ENCODE data around the gene DNAH17. TPM values are rescaled to one million over a fixed set of nuclear protein-coding genes. Genes with fewer than 3 reads are reported as not detected.

The DNAH17 gene
- total and polyA plus RNA-seq, 7 experiments from 2014 or later = 0.05 to 1.5 (median 0.38) TPM

DNA sequence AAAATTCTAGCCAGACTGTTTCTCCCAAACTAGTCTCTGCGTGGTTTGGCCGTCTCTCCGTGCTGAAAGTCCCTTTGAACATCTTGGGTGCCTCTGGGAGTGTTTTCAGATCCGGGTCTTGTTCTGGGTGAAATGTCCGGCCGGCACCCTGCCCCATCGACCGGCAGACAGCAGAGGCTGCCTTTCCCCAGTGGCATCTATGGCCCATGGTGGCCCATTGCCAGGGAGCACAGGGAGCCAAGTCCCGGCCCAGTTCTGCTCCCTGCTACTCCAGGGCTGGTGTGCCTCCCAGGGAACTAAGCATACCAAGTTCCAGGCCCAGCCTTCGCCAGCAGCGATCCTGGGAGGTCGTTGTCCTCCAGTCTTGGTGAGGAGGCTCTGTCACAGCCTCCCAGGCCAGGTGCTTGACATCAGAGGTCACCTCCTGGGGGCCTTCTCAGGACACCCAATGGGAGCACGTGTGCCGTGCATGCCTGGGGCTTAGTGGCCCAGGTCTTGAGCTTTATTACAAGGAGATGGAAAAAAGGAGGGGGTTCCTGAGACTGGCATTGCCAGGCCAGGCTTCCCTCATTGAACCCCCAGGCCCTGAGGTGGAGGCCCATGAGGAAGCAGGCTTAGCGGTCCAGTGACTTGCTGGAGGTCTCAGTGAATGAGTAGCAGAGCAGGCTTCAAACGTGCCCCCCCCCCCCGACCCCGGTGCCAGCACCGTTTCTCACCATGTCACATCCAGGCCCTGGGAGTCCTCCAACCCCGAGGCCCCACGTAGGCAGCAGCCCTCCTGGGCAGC lies 144.8 kb downstream of the DNAH17 start:
- peaks cover 0 to 7% (median 0%) of the 10 kb centered on the region in 7 donors for H3K4me1 Mint-ChIP-seq
- no peak overlapping the region for H3K4me3 Mint-ChIP-seq
- no peaks in the 10 kb centered on the region for H3K27me3 Mint-ChIP-seq
- Histone ChIP-seq H3K36me3 (ENCODE audit: control insufficient read depth in 2 of 3, insufficient read depth in 3 of 3, low read length in 3 of 3) (peaks cover 0 to 23% (median 0%) of the 10 kb centered on the region in 3 experiments), H3K27me3 (ENCODE audit: control insufficient read depth in 2 of 2, insufficient read depth in 2 of 2, low read length in 2 of 2) (no peaks in the 10 kb centered on the region), H3K4me1 (ENCODE audit: control insufficient read depth in 2 of 2, insufficient read depth in 2 of 2, low read length in 2 of 2) (no peaks in the 10 kb centered on the region), H3K9me3 (ENCODE audit: control insufficient read depth in 2 of 3, low read length in 3 of 3) (no peaks in the 10 kb centered on the region), H3K4me3 (ENCODE audit: low read length) (no peak overlapping the region), H3K27ac (ENCODE audit: low read depth, low read length) (no peak overlapping the region)
- CTCF ChIA-PET = interaction anchor here (1.1 kb wide), 1 partner anchor 182 kb away, joined by 4 read pairs; no protein-coding TSS in a partner anchor
- intact Hi-C loops (cut with micrococcal nuclease) = no loop called here
- no peaks in the 10 kb centered on the region for H3K9me3 Mint-ChIP-seq
- ATAC-seq = no peak
- DNase-seq = no peak
- peaks cover 0 to 8% (median 4%) of the 10 kb centered on the region in 5 donors for H3K36me3 Mint-ChIP-seq
- POLR2A ChIA-PET = no interaction called here
- peak overlapping the region in 1 of 9 donors; percentile 65 for H3K27ac Mint-ChIP-seq

DNA sequence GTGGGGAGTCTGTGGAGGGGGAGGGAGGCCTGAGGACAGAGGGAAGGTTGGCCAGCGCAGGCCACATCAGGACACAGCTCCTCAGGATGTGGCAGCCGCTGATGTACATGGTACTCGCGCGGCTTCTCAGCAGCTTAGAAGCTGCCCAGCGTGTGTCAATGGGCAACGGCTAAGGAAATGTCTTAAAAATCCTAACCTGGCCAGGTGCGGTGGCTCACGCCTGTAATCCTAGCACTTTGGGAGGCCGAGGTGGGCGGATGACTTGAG lies 145.6 kb downstream of the DNAH17 start:
- intact Hi-C loops (cut with micrococcal nuclease) = no loop called here
- DNase-seq (no peak), ATAC-seq (no peak)
- no peak overlapping the region for H3K27ac ChIP-seq (ENCODE audit: low read depth, low read length)
- CTCF ChIA-PET = interaction anchor here (1.1 kb wide), 1 partner anchor 182 kb away, joined by 4 read pairs; no protein-coding TSS in a partner anchor
- no peaks in the 10 kb centered on the region for H3K9me3 ChIP-seq (ENCODE audit: control insufficient read depth in 2 of 3, low read length in 3 of 3)
- no peak overlapping the region for H3K4me3 ChIP-seq (ENCODE audit: low read length)
- H3K36me3 Mint-ChIP-seq = peaks cover 0 to 16% (median 4%) of the 10 kb centered on the region in 5 donors
- no peaks in the 10 kb centered on the region for H3K27me3 Mint-ChIP-seq
- POLR2A ChIA-PET = no interaction called here
- H3K4me1 Mint-ChIP-seq = peaks cover 0 to 7% (median 0%) of the 10 kb centered on the region in 7 donors
- H3K27ac Mint-ChIP-seq = peak overlapping the region in 2 of 9 donors; percentile 56 to 61
- no peaks in the 10 kb centered on the region for H3K27me3 ChIP-seq (ENCODE audit: control insufficient read depth in 2 of 2, insufficient read depth in 2 of 2, low read length in 2 of 2)
- peaks cover 0 to 31% (median 0%) of the 10 kb centered on the region in 3 experiments for H3K36me3 ChIP-seq (ENCODE audit: control insufficient read depth in 2 of 3, insufficient read depth in 3 of 3, low read length in 3 of 3)
- H3K9me3 Mint-ChIP-seq = no peaks in the 10 kb centered on the region
- no peak overlapping the region for H3K4me3 Mint-ChIP-seq
- H3K4me1 ChIP-seq (ENCODE audit: control insufficient read depth in 2 of 2, insufficient read depth in 2 of 2, low read length in 2 of 2) = no peaks in the 10 kb centered on the region

DNA sequence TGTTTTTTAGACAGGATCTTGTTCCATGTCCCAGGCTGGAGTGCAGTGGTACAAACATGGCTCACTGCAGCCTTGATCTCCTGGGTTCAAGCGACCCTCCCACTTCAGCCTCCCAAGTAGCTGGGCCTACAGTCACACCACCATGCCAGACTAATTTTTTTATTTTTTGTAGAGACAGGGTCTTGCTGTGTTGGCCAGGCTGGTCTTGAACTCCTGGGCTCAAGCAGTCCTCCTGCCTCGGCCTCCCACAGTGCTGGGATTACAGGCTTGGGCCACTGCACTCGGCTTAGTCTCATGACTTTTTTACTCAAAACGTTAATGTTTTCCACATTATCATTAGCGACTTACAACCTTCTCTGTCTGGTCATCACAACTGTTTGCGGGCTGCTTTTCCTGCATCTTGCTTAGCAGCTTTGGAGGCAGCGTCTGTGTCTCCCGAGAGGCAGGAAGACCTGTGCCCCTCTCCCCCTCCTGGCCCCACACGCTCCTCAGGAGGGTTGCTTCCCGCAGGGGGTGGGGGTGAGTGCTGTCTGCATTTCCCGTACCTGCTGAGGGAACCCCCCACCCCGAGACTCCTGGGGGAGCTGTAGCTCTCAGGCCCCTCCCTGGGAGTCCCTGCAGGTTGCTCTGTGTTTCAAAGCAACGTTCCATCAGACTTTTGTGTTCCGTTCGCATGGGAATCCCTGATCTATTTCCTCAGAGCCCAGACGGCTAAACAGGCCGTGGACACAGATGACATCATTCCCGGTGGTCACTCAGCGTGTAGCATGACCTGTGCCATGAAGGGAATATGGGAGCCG lies 146.1 kb downstream of the DNAH17 start:
- H3K36me3 Mint-ChIP-seq = peaks cover 0 to 19% (median 4%) of the 10 kb centered on the region in 5 donors
- H3K4me1 Mint-ChIP-seq = peaks cover 0 to 7% (median 0%) of the 10 kb centered on the region in 7 donors
- Histone ChIP-seq H3K36me3 (ENCODE audit: control insufficient read depth in 2 of 3, insufficient read depth in 3 of 3, low read length in 3 of 3) (peaks cover 0 to 36% (median 0%) of the 10 kb centered on the region in 3 experiments), H3K27me3 (ENCODE audit: control insufficient read depth in 2 of 2, insufficient read depth in 2 of 2, low read length in 2 of 2) (no peaks in the 10 kb centered on the region), H3K4me1 (ENCODE audit: control insufficient read depth in 2 of 2, insufficient read depth in 2 of 2, low read length in 2 of 2) (no peaks in the 10 kb centered on the region), H3K4me3 (ENCODE audit: low read length) (no peak overlapping the region), H3K9me3 (ENCODE audit: control insufficient read depth in 2 of 3, low read length in 3 of 3) (no peaks in the 10 kb centered on the region), H3K27ac (ENCODE audit: low read depth, low read length) (no peak overlapping the region)
- ATAC-seq (no peak), DNase-seq (no peak)
- peak overlapping the region in 3 of 9 donors; percentile 38 to 61 (median 56) for H3K27ac Mint-ChIP-seq
- H3K9me3 Mint-ChIP-seq = no peaks in the 10 kb centered on the region
- no peak overlapping the region for H3K4me3 Mint-ChIP-seq
- no peaks in the 10 kb centered on the region for H3K27me3 Mint-ChIP-seq
- ChIA-PET POLR2A (no interaction called here), CTCF (interaction anchor here (0.5 kb wide), 1 partner anchor 67 kb away, joined by 4 read pairs; no protein-coding TSS in a partner anchor)
- intact Hi-C loops (cut with micrococcal nuclease) = no loop called here

DNA sequence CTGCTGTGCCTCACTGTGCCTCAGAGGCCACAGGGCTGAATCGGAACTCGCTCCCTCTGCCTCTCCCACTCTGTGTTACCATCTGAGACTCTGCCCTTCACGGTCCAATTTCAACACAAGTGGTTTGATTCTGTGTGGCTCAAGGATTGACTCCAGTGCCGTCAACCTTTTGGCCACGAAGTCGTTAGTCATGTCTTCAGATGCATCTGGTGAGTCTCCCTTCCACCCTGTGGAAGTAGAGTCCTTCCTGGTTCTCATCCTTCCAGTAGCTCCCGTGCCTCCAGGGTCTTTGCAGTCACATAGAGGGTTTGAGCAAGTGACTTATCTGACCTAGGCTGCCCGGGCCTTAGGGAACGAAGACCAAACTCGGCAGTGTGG lies 147.6 kb downstream of the DNAH17 start:
- Mint-ChIP-seq H3K36me3 (peaks cover 0 to 23% (median 4%) of the 10 kb centered on the region in 5 donors), H3K27ac (peak overlapping the region in 1 of 9 donors; percentile 51), H3K9me3 (no peaks in the 10 kb centered on the region), H3K4me1 (peaks cover 0 to 7% (median 0%) of the 10 kb centered on the region in 7 donors), H3K4me3 (no peak overlapping the region), H3K27me3 (no peaks in the 10 kb centered on the region)
- H3K4me1 ChIP-seq (ENCODE audit: control insufficient read depth in 2 of 2, insufficient read depth in 2 of 2, low read length in 2 of 2) = no peaks in the 10 kb centered on the region
- intact Hi-C loops (cut with micrococcal nuclease) = loop anchor here in 1 of 2 donors (10.0 kb wide), 1 partner anchor 345 kb away; no protein-coding TSS in a partner anchor
- H3K4me3 ChIP-seq (ENCODE audit: low read length) = no peak overlapping the region
- ATAC-seq (no peak), DNase-seq (no peak)
- CTCF ChIA-PET = no interaction called here
- no peak overlapping the region for H3K27ac ChIP-seq (ENCODE audit: low read depth, low read length)
- no peaks in the 10 kb centered on the region for H3K9me3 ChIP-seq (ENCODE audit: control insufficient read depth in 2 of 3, low read length in 3 of 3)
- H3K27me3 ChIP-seq (ENCODE audit: control insufficient read depth in 2 of 2, insufficient read depth in 2 of 2, low read length in 2 of 2) = no peaks in the 10 kb centered on the region
- POLR2A ChIA-PET = no interaction called here
- H3K36me3 ChIP-seq (ENCODE audit: control insufficient read depth in 2 of 3, insufficient read depth in 3 of 3, low read length in 3 of 3) = peaks cover 0 to 49% (median 0%) of the 10 kb centered on the region in 3 experiments

DNA sequence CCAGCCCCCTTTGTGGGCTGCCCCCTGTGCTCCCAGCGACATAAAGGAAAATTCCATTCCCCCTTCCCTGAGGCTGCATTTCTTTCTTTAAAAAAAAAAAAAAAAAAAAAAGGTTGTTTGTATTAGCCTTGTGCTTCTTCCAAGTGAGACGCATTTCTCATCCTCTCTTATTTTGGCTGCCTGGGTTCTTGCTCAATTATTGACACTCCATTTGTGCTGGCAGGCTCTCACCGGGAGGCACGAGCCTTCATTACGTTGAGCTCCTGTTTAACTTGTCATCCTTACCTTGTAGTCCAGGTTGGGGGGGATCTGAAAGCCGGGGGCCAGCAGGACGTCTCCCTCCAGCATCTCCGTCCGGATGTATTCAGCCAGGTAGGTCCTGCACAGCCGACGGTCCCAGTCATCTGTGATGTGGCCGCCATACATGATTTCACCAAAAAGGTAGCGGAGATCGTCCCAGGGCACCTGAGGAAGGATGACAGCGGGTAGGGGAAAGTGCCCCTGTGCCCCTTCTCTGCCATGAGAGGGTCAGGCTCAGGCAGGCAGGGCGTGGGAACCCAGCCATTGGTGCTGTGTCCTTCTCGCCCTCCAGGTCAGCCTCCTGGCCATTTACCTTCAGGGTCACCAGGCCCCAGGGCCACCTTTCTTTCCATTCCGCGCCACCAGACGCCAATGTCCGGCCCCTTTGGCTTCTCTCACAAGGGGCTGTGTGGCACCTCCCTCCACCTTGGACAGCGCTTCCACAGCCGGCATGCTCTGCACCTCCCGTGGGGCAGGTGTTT lies 148.2 kb downstream of the DNAH17 start:
- no peak overlapping the region for H3K4me3 Mint-ChIP-seq
- ChIA-PET CTCF (no interaction called here), POLR2A (no interaction called here)
- peak overlapping the region in 2 of 9 donors; percentile 51 to 81 for H3K27ac Mint-ChIP-seq
- intact Hi-C loops (cut with micrococcal nuclease) = loop anchor here in 1 of 2 donors (10.0 kb wide), 1 partner anchor 344 kb away; no protein-coding TSS in a partner anchor
- H3K27me3 Mint-ChIP-seq = no peaks in the 10 kb centered on the region
- H3K9me3 Mint-ChIP-seq = no peaks in the 10 kb centered on the region
- H3K4me1 ChIP-seq (ENCODE audit: control insufficient read depth in 2 of 2, insufficient read depth in 2 of 2, low read length in 2 of 2) = no peaks in the 10 kb centered on the region
- H3K4me1 Mint-ChIP-seq = peaks cover 0 to 4% (median 0%) of the 10 kb centered on the region in 7 donors
- H3K4me3 ChIP-seq (ENCODE audit: low read length) = no peak overlapping the region
- H3K9me3 ChIP-seq (ENCODE audit: control insufficient read depth in 2 of 3, low read length in 3 of 3) = no peaks in the 10 kb centered on the region
- H3K27me3 ChIP-seq (ENCODE audit: control insufficient read depth in 2 of 2, insufficient read depth in 2 of 2, low read length in 2 of 2) = no peaks in the 10 kb centered on the region
- ATAC-seq (no peak), DNase-seq (no peak)
- peaks cover 0 to 27% (median 4%) of the 10 kb centered on the region in 5 donors for H3K36me3 Mint-ChIP-seq
- H3K27ac ChIP-seq (ENCODE audit: low read depth, low read length) = no peak overlapping the region
- peaks cover 0 to 55% (median 0%) of the 10 kb centered on the region in 3 experiments for H3K36me3 ChIP-seq (ENCODE audit: control insufficient read depth in 2 of 3, insufficient read depth in 3 of 3, low read length in 3 of 3)

DNA sequence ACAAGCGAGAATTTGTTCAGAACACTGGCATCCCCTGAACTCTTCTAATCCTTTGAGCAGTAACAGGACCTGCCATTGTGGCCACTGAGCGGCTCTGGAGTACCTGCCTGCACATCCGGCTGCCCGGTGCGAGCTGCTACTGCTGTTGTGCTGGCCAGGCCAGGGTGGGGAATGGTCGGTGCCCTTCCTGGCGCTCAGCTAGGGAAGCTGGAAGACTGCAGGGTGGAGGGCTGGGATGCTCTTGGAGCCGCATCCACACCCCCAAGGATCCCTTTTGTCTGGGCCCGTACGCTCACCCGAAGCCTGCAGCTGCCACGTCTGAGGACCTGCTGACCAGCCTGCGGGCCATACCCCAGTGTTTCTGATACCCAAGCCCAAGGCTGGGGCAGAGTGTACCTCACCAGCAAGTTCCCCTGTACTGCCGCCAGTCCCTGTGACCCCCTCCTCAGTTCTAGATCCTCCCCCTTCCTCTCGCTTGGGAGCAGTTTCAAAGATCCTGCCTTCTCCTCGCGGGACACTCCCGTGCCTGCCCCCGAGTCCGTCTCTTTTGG lies 149.1 kb downstream of the DNAH17 start:
- Mint-ChIP-seq H3K4me3 (no peak overlapping the region), H3K27ac (peak overlapping the region in 1 of 9 donors; percentile 62), H3K4me1 (peaks cover 0 to 6% (median 0%) of the 10 kb centered on the region in 7 donors), H3K9me3 (no peaks in the 10 kb centered on the region), H3K36me3 (peaks cover 0 to 29% (median 4%) of the 10 kb centered on the region in 5 donors), H3K27me3 (no peaks in the 10 kb centered on the region)
- peaks cover 0 to 64% (median 4%) of the 10 kb centered on the region in 3 experiments for H3K36me3 ChIP-seq (ENCODE audit: control insufficient read depth in 2 of 3, insufficient read depth in 3 of 3, low read length in 3 of 3)
- CTCF ChIA-PET = no interaction called here
- intact Hi-C loops (cut with micrococcal nuclease) = loop anchor here in 1 of 2 donors (10.0 kb wide), 1 partner anchor 343 kb away; no protein-coding TSS in a partner anchor
- H3K4me1 ChIP-seq (ENCODE audit: control insufficient read depth in 2 of 2, insufficient read depth in 2 of 2, low read length in 2 of 2) = no peaks in the 10 kb centered on the region
- POLR2A ChIA-PET = no interaction called here
- H3K27me3 ChIP-seq (ENCODE audit: control insufficient read depth in 2 of 2, insufficient read depth in 2 of 2, low read length in 2 of 2) = no peaks in the 10 kb centered on the region
- ATAC-seq (no peak), DNase-seq (no peak)
- H3K9me3 ChIP-seq (ENCODE audit: control insufficient read depth in 2 of 3, low read length in 3 of 3) = no peaks in the 10 kb centered on the region
- no peak overlapping the region for H3K4me3 ChIP-seq (ENCODE audit: low read length)
- no peak overlapping the region for H3K27ac ChIP-seq (ENCODE audit: low read depth, low read length)
